Measurements from ENCODE around the gene ZNF830.

DNA sequence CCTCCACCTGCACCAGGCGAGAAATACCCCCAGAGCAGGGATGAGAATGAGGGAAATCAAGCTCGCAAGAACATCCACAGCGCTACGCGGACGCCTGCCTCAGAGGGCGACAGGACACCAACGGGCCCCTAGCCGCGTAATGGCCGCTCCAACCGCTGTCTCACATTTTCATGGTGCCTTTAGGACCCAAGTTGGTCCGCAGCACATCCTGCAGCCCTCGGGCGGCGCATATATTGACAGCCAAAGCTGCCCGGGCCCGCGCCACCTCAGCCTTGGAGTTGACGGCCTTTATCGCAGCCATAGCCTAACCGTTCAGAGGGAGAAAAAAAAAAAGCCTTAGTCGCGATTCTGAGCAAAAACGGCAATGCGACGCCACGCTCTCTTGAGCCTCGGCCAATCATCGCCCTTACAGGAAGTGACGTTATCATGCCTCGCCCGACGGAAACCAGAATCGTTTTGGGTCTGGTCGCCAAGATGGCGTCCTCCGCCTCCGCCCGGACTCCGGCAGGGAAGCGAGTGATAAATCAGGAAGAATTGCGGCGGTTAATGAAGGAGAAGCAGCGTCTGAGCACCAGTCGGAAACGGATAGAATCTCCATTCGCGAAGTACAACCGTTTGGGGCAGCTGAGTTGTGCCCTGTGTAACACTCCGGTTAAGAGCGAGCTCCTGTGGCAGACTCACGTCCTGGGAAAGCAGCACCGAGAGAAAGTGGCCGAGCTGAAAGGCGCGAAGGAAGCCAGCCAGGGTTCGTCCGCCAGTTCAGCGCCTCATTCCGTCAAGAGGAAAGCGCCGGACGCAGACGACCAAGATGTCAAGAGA is at the start of gene ZNF830, which contains the start of gene CCT6B:
- TF ChIP-seq, protein P1, sequence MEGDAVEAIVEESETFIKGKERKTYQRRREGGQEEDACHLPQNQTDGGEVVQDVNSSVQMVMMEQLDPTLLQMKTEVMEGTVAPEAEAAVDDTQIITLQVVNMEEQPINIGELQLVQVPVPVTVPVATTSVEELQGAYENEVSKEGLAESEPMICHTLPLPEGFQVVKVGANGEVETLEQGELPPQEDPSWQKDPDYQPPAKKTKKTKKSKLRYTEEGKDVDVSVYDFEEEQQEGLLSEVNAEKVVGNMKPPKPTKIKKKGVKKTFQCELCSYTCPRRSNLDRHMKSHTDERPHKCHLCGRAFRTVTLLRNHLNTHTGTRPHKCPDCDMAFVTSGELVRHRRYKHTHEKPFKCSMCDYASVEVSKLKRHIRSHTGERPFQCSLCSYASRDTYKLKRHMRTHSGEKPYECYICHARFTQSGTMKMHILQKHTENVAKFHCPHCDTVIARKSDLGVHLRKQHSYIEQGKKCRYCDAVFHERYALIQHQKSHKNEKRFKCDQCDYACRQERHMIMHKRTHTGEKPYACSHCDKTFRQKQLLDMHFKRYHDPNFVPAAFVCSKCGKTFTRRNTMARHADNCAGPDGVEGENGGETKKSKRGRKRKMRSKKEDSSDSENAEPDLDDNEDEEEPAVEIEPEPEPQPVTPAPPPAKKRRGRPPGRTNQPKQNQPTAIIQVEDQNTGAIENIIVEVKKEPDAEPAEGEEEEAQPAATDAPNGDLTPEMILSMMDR (IDR thresholded peaks at IDR 0.05), result peak in 1 of 6 experiments; percentile 1
- peak; percentile 61 to 80 for TF ChIP-seq POLR2A (IDR thresholded peaks at IDR 0.05)
